CD4-positive, CD25-positive, alpha-beta regulatory T cell (primary cell): Measurements from ENCODE around the gene CEP44. TPM values are rescaled to one million over a fixed set of nuclear protein-coding genes. Genes with fewer than 3 reads are reported as not detected.

Experiments used
- ATAC-seq, 2 donors: fragments of 150-1000 bp; cut with Tn5 transposase; one replicate each; pipeline ENCODE4 v1.10.0; 2021; ENCODE audit warnings: low read depth in 2 of 2, moderate number of reproducible peaks in 2 of 2, moderate library complexity in 1 of 2
- DNase-seq, 3 donors: peaks; one replicate each; pipeline versions ENCODE4 v3.0.0 to v3.0.0-alpha.2; 2012 to 2022; ENCODE audit warnings: mixed read lengths in 1 of 3
- H3K27ac ChIP-seq: one replicate; pipeline ENCODE4 v1.7.0; 2013; ENCODE audit warnings: mild to moderate bottlenecking, low read length; ENCODE audit not compliant: insufficient read depth, poor library complexity, severe bottlenecking
- H3K27me3 ChIP-seq: one replicate; pipeline ENCODE4 v1.7.0; 2013; ENCODE audit warnings: low read length; ENCODE audit not compliant: control insufficient read depth, insufficient read depth
- H3K36me3 ChIP-seq: one replicate; pipeline ENCODE4 v1.7.0; 2013; ENCODE audit warnings: mild to moderate bottlenecking, low read length, moderate library complexity; ENCODE audit not compliant: control insufficient read depth, insufficient read depth
- H3K4me1 ChIP-seq: 2 replicates; pipeline ENCODE4 v1.7.0; 2013; ENCODE audit warnings: mild to moderate bottlenecking, low read length; ENCODE audit not compliant: insufficient read depth, control insufficient read depth, poor library complexity, severe bottlenecking
- H3K4me3 ChIP-seq: one replicate; pipeline ENCODE4 v1.7.0; 2013; ENCODE audit warnings: low read depth, mild to moderate bottlenecking, low read length, moderate library complexity
- H3K9me3 ChIP-seq, 2 experiments: 1 replicate in 1 of 2; 2 replicates in 1 of 2; pipeline ENCODE4 v1.7.0; 2013; ENCODE audit warnings: low read length in 2 of 2, mild to moderate bottlenecking in 1 of 2, moderate library complexity in 1 of 2; ENCODE audit not compliant: control insufficient read depth in 2 of 2
- H3K27ac Mint-ChIP-seq, 3 donors: one replicate each; pipeline ENCODE4 v1.8.0; 2020 to 2022; ENCODE audit warnings: mild to moderate bottlenecking in 3 of 3, mixed read lengths in 3 of 3, moderate library complexity in 2 of 3
- H3K27me3 Mint-ChIP-seq: one replicate; pipeline ENCODE4 v1.8.0; 2022; ENCODE audit warnings: mild to moderate bottlenecking, mixed read lengths
- H3K36me3 Mint-ChIP-seq: one replicate; pipeline ENCODE4 v1.8.0; 2020; ENCODE audit warnings: mixed read lengths
- H3K4me1 Mint-ChIP-seq, 4 donors: one replicate each; pipeline ENCODE4 v1.8.0; 2020 to 2022; ENCODE audit warnings: mixed read lengths in 4 of 4, mild to moderate bottlenecking in 1 of 4
- H3K4me3 Mint-ChIP-seq, 4 donors: one replicate each; pipeline ENCODE4 v1.8.0; 2020 to 2022; ENCODE audit warnings: mild to moderate bottlenecking in 4 of 4, mixed read lengths in 4 of 4, moderate library complexity in 3 of 4
- H3K9me3 Mint-ChIP-seq, 7 donors: one replicate each; pipeline ENCODE4 v1.8.0; 2020 to 2022; ENCODE audit warnings: mixed read lengths in 7 of 7, mild to moderate bottlenecking in 3 of 7, moderate library complexity in 2 of 7
- polyA plus RNA-seq, 4 donors: library from polyadenylated mRNA; unstranded; fragments of 300-500 nt; fragmentation: Illumina TruSeq; gene quantifications; one replicate each; pipeline ENCODE4 v1.2.3, GENCODE V29; 2021
- total RNA-seq: library from RNA; stranded (reverse); gene quantifications from one replicate; pipeline ENCODE4 v1.2.3, GENCODE V29; 2022

Gene CEP44
- total and polyA plus RNA-seq, 5 donors from 2014 or later: 8.8 to 32.2 (median 15.1) TPM

- Histone ChIP-seq H3K4me3 (no peak overlapping the region), H3K27me3 (no peaks in the 10 kb centered on the region), H3K4me1 (peaks cover 14% of the 10 kb centered on the region), H3K36me3 (no peaks in the 10 kb centered on the region), H3K27ac (no peak overlapping the region), H3K9me3 (no peaks in the 10 kb centered on the region)
- no peaks in the 10 kb centered on the region for H3K27me3 Mint-ChIP-seq
- peaks cover 15% of the 10 kb centered on the region for H3K36me3 Mint-ChIP-seq
- peak overlapping the region in 2 of 3 donors; percentile 21 to 24 for H3K27ac Mint-ChIP-seq
- H3K4me1 Mint-ChIP-seq: peaks cover 25 to 70% (median 62%) of the 10 kb centered on the region in 4 donors
- H3K9me3 Mint-ChIP-seq: peaks cover 0 to 7% (median 0%) of the 10 kb centered on the region in 7 donors
- no peak for ATAC-seq
- DNase-seq: no peak
- peak overlapping the region in 3 of 4 donors; percentile 33 to 71 (median 48) for H3K4me3 Mint-ChIP-seq
Measured at GRCh38 chr4:174279433-174280155, 4.1 kb upstream of the CEP44 start.

GRCh38 chr4:174281182-174281737 lies 2.5 kb upstream of the CEP44 start:
- no peaks in the 10 kb centered on the region for H3K27me3 Mint-ChIP-seq
- H3K36me3 Mint-ChIP-seq: peaks cover 15% of the 10 kb centered on the region
- ATAC-seq (no peak), DNase-seq (no peak)
- Histone ChIP-seq H3K9me3 (no peaks in the 10 kb centered on the region), H3K4me3 (no peak overlapping the region), H3K27ac (no peak overlapping the region), H3K27me3 (no peaks in the 10 kb centered on the region), H3K4me1 (peaks cover 19% of the 10 kb centered on the region), H3K36me3 (no peaks in the 10 kb centered on the region)
- peaks cover 25 to 77% (median 65%) of the 10 kb centered on the region in 4 donors for H3K4me1 Mint-ChIP-seq
- H3K27ac Mint-ChIP-seq: peak overlapping the region in 1 of 3 donors; percentile 32
- peak overlapping the region; percentile 48 to 79 (median 62) for H3K4me3 Mint-ChIP-seq
- H3K9me3 Mint-ChIP-seq: peaks cover 0 to 7% (median 0%) of the 10 kb centered on the region in 7 donors

DNA sequence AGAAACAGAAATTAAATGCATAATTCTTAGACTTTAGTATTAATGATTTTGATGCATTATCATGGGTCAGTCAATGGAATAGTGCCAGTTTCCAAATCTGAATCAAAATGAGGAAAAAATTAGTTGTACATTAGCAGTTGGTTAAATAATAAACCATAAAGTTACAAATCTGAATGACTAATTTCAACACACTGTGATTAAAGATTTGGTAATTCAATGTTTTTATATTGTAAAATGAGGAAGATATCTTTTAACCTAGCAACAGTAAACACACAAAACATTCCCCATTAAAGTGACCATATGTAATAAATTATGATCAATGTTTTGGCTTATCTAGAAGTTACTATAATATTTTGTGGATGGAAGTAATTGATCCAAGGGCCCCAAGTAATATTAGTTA lies 1.8 kb upstream of the CEP44 start:
- DNase-seq (no peak), ATAC-seq (no peak)
- Histone ChIP-seq H3K9me3 (no peaks in the 10 kb centered on the region), H3K4me1 (peaks cover 19% of the 10 kb centered on the region), H3K27ac (peak overlapping the region; percentile 98), H3K36me3 (no peaks in the 10 kb centered on the region), H3K4me3 (peak overlapping the region; percentile 98), H3K27me3 (no peaks in the 10 kb centered on the region)
- H3K27ac Mint-ChIP-seq: peak overlapping the region in 1 of 3 donors; percentile 100
- H3K4me1 Mint-ChIP-seq: peaks cover 31 to 81% (median 69%) of the 10 kb centered on the region in 4 donors
- peaks cover 15% of the 10 kb centered on the region for H3K36me3 Mint-ChIP-seq
- H3K9me3 Mint-ChIP-seq: peaks cover 0 to 7% (median 0%) of the 10 kb centered on the region in 7 donors
- H3K4me3 Mint-ChIP-seq: peak overlapping the region in 3 of 4 donors; percentile 76 to 100 (median 87)
- no peaks in the 10 kb centered on the region for H3K27me3 Mint-ChIP-seq

DNA sequence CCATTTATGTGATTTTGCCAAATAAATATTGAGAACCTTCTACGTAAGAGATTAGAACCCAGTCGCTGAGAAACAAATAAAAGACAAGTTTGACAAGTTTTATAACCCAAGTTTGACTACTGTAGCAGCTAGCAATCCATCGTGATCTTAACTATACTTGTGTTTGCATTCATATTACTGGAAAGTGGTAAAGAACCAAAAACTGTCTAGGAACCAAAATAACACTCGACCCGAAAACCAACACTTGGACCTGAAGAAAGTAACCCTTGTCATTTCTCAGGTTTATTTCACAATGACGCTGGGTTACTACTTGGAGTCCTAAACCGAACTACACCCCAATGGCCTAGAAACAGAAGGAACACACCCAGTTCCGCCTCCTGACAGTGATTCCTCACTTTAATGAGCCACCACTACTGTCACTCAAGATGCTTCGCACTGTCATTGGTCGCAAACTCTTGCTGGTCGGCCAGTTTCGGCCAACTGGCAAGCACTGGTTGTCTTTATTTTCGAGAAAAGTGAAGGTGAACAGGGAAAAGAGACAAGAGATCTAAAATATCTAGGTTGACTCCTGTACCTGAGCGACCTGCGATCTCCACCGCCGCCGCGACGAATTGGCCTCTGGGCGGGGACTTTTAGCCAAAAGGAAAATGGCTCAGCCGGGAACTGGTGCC lies 740 bp upstream of the CEP44 start:
- H3K27ac ChIP-seq: peak overlapping the region; percentile 98
- peaks cover 19% of the 10 kb centered on the region for H3K4me1 ChIP-seq
- Mint-ChIP-seq H3K27ac (peak overlapping the region; percentile 99 to 100 (median 100)), H3K36me3 (peaks cover 15% of the 10 kb centered on the region), H3K4me3 (peak overlapping the region; percentile 93 to 100 (median 98)), H3K9me3 (peaks cover 0 to 7% (median 0%) of the 10 kb centered on the region in 7 donors), H3K27me3 (no peaks in the 10 kb centered on the region), H3K4me1 (peaks cover 23 to 80% (median 67%) of the 10 kb centered on the region in 4 donors)
- peak; percentile 78 to 96 (median 86) for DNase-seq
- H3K9me3 ChIP-seq: no peaks in the 10 kb centered on the region
- H3K36me3 ChIP-seq: no peaks in the 10 kb centered on the region
- H3K4me3 ChIP-seq: peak overlapping the region; percentile 98
- H3K27me3 ChIP-seq: no peaks in the 10 kb centered on the region
- ATAC-seq: peak; percentile 98

DNA sequence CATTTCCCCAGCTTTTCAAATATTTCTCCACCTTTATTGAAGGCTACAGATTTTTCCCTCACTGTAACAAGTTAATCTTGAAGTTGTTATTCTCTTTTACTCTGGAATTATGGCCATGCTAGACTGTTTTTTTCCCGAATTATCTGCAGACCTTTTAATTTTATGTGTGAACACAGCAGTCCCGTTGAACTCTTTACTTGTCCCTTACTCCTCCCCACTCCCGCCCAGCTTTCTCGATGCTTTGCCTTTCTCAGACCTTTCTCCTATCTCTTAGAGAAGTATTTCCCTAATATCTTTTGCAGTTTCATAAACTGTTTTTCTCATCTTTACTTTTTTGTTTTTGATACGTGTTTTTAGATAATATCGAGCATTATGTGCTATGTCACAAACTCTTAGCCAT lies 776 bp downstream of the CEP44 start:
- Mint-ChIP-seq H3K9me3 (peaks cover 0 to 2% (median 0%) of the 10 kb centered on the region in 7 donors), H3K27me3 (no peaks in the 10 kb centered on the region), H3K27ac (peak overlapping the region; percentile 99 to 100 (median 100)), H3K4me3 (peak overlapping the region; percentile 93 to 100 (median 98)), H3K36me3 (peaks cover 15% of the 10 kb centered on the region), H3K4me1 (peaks cover 11 to 76% (median 62%) of the 10 kb centered on the region in 4 donors)
- ATAC-seq: no peak
- peak overlapping the region; percentile 98 for H3K27ac ChIP-seq
- peaks cover 19% of the 10 kb centered on the region for H3K4me1 ChIP-seq
- H3K27me3 ChIP-seq: no peaks in the 10 kb centered on the region
- no peaks in the 10 kb centered on the region for H3K9me3 ChIP-seq
- H3K36me3 ChIP-seq: no peaks in the 10 kb centered on the region
- H3K4me3 ChIP-seq: peak overlapping the region; percentile 98
- DNase-seq: peak in 1 of 3 donors; percentile 9

DNA sequence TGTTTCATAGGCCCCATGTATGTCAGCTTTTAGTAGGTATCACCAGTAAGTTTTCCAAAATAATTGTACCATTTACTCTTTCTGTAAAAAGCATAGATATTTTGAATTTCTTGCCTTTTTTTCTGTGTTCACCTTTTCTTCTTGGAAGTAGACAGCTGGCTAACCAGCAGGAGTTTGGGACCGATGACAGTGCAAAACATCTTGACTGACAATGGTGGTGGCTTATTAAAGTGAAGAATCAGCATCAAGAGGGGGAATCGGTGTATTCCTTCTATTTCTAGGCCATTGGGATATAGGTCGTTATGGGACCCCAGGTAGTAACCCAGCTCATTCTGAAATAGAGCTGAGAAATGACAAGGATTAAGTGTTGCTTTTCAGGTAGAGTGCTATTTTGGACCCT lies 3.2 kb downstream of the CEP44 start:
- peaks cover 5% of the 10 kb centered on the region for H3K36me3 Mint-ChIP-seq
- peaks cover 22 to 70% (median 54%) of the 10 kb centered on the region in 4 donors for H3K4me1 Mint-ChIP-seq
- H3K27ac Mint-ChIP-seq: no peak overlapping the region
- H3K9me3 Mint-ChIP-seq: peaks cover 0 to 4% (median 2%) of the 10 kb centered on the region in 7 donors
- ATAC-seq (no peak), DNase-seq (no peak)
- Histone ChIP-seq H3K4me3 (no peak overlapping the region), H3K9me3 (peaks cover 2 to 3% of the 10 kb centered on the region in 2 experiments), H3K36me3 (peaks cover under 1% of the 10 kb centered on the region), H3K4me1 (peaks cover 19% of the 10 kb centered on the region), H3K27ac (no peak overlapping the region), H3K27me3 (no peaks in the 10 kb centered on the region)
- no peaks in the 10 kb centered on the region for H3K27me3 Mint-ChIP-seq
- peak overlapping the region in 3 of 4 donors; percentile 17 to 57 (median 35) for H3K4me3 Mint-ChIP-seq

DNA sequence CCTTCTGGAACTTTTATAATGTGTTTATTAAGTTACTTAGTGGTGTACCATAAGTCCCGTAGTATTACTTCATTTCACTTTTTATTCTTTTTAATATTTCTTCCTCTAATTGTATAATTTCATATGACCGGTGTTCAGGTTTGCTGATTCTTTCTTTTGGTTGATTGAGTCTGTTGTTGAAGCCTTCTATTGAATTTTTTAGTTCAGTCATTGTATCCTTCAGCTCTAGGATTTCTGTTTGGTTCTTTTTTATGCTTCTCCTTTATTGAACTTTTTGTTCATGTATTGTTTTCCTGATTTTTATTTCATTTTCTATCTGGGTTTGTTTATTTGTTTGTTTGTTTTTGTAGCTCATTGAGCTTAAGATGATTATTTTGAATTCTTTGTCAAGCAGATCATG lies 8.8 kb downstream of the CEP44 start:
- Mint-ChIP-seq H3K4me1 (peaks cover 22 to 37% (median 24%) of the 10 kb centered on the region in 4 donors), H3K9me3 (peaks cover 4 to 22% (median 10%) of the 10 kb centered on the region in 7 donors), H3K36me3 (peaks cover 27% of the 10 kb centered on the region), H3K27ac (no peak overlapping the region), H3K27me3 (no peaks in the 10 kb centered on the region), H3K4me3 (no peak overlapping the region)
- DNase-seq (no peak), ATAC-seq (no peak)
- H3K9me3 ChIP-seq: peaks cover 16 to 21% of the 10 kb centered on the region in 2 experiments
- H3K27me3 ChIP-seq: no peaks in the 10 kb centered on the region
- H3K27ac ChIP-seq: no peak overlapping the region
- no peaks in the 10 kb centered on the region for H3K4me1 ChIP-seq
- H3K4me3 ChIP-seq: no peak overlapping the region
- peaks cover 15% of the 10 kb centered on the region for H3K36me3 ChIP-seq
